CD4-positive, CD25-positive, alpha-beta regulatory T cell (primary cell): ENCODE data around the gene F12. TPM values are rescaled to one million over a fixed set of nuclear protein-coding genes. Genes with fewer than 3 reads are reported as not detected.
"Not testable (repeated sequence)": the region's sequence is repeated elsewhere in the genome, so short reads cannot be mapped to it uniquely, and the experiment has no call there.

Experiments used
- ATAC-seq, 2 donors: fragments of 150-1000 bp; cut with Tn5 transposase; one replicate each; pipeline ENCODE4 v1.10.0; 2021; ENCODE audit warnings: low read depth in 2 of 2, moderate number of reproducible peaks in 2 of 2, moderate library complexity in 1 of 2
- DNase-seq, 3 donors: peaks; one replicate each; pipeline versions ENCODE4 v3.0.0 to v3.0.0-alpha.2; 2012 to 2022; ENCODE audit warnings: mixed read lengths in 1 of 3
- H3K27ac ChIP-seq: one replicate; pipeline ENCODE4 v1.7.0; 2013; ENCODE audit warnings: mild to moderate bottlenecking, low read length; ENCODE audit not compliant: insufficient read depth, poor library complexity, severe bottlenecking
- H3K27me3 ChIP-seq: one replicate; pipeline ENCODE4 v1.7.0; 2013; ENCODE audit warnings: low read length; ENCODE audit not compliant: control insufficient read depth, insufficient read depth
- H3K36me3 ChIP-seq: one replicate; pipeline ENCODE4 v1.7.0; 2013; ENCODE audit warnings: mild to moderate bottlenecking, low read length, moderate library complexity; ENCODE audit not compliant: control insufficient read depth, insufficient read depth
- H3K4me1 ChIP-seq: 2 replicates; pipeline ENCODE4 v1.7.0; 2013; ENCODE audit warnings: mild to moderate bottlenecking, low read length; ENCODE audit not compliant: insufficient read depth, control insufficient read depth, poor library complexity, severe bottlenecking
- H3K4me3 ChIP-seq: one replicate; pipeline ENCODE4 v1.7.0; 2013; ENCODE audit warnings: low read depth, mild to moderate bottlenecking, low read length, moderate library complexity
- H3K9me3 ChIP-seq, 2 experiments: 1 replicate in 1 of 2; 2 replicates in 1 of 2; pipeline ENCODE4 v1.7.0; 2013; ENCODE audit warnings: low read length in 2 of 2, mild to moderate bottlenecking in 1 of 2, moderate library complexity in 1 of 2; ENCODE audit not compliant: control insufficient read depth in 2 of 2
- H3K27ac Mint-ChIP-seq, 3 donors: one replicate each; pipeline ENCODE4 v1.8.0; 2020 to 2022; ENCODE audit warnings: mild to moderate bottlenecking in 3 of 3, mixed read lengths in 3 of 3, moderate library complexity in 2 of 3
- H3K27me3 Mint-ChIP-seq: one replicate; pipeline ENCODE4 v1.8.0; 2022; ENCODE audit warnings: mild to moderate bottlenecking, mixed read lengths
- H3K36me3 Mint-ChIP-seq: one replicate; pipeline ENCODE4 v1.8.0; 2020; ENCODE audit warnings: mixed read lengths
- H3K4me1 Mint-ChIP-seq, 4 donors: one replicate each; pipeline ENCODE4 v1.8.0; 2020 to 2022; ENCODE audit warnings: mixed read lengths in 4 of 4, mild to moderate bottlenecking in 1 of 4
- H3K4me3 Mint-ChIP-seq, 4 donors: one replicate each; pipeline ENCODE4 v1.8.0; 2020 to 2022; ENCODE audit warnings: mild to moderate bottlenecking in 4 of 4, mixed read lengths in 4 of 4, moderate library complexity in 3 of 4
- H3K9me3 Mint-ChIP-seq, 7 donors: one replicate each; pipeline ENCODE4 v1.8.0; 2020 to 2022; ENCODE audit warnings: mixed read lengths in 7 of 7, mild to moderate bottlenecking in 3 of 7, moderate library complexity in 2 of 7
- polyA plus RNA-seq, 4 donors: library from polyadenylated mRNA; unstranded; fragments of 300-500 nt; fragmentation: Illumina TruSeq; gene quantifications; one replicate each; pipeline ENCODE4 v1.2.3, GENCODE V29; 2021
- total RNA-seq: library from RNA; stranded (reverse); gene quantifications from one replicate; pipeline ENCODE4 v1.2.3, GENCODE V29; 2022

Gene F12
- total and polyA plus RNA-seq, 5 donors from 2014 or later: 0.16 to 0.94 (median 0.27) TPM; not detected in 1

DNA sequence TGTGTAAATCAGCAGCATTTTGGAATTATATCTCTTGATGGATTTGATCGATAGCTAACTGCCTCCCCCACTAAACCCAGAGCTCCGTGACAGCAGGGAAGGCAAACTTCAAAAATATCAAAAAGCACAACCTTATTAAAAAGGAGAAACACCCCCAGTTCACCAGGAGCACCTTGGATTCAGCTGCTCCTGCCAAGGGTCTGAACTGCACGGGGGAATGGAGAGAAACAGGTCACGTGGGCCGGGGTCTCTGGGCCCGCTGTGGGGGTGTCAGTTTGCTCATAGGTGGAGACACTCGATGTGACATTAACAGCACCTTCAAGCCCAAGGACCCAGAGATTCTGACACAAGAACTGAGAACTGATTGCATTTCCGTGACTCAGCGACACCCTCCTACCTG is 26.2 kb downstream of the F12 start:
- no peaks in the 10 kb centered on the region for H3K36me3 Mint-ChIP-seq
- Histone ChIP-seq H3K4me3 (no peak overlapping the region), H3K27me3 (no peaks in the 10 kb centered on the region), H3K4me1 (peaks cover 1% of the 10 kb centered on the region), H3K27ac (no peak overlapping the region), H3K36me3 (no peaks in the 10 kb centered on the region), H3K9me3 (no peaks in the 10 kb centered on the region)
- no peak for DNase-seq
- H3K27me3 Mint-ChIP-seq: no peaks in the 10 kb centered on the region
- no peaks in the 10 kb centered on the region for H3K9me3 Mint-ChIP-seq
- H3K27ac Mint-ChIP-seq: no peak overlapping the region
- no peak overlapping the region for H3K4me3 Mint-ChIP-seq
- no peak for ATAC-seq
- peaks cover 0 to 26% (median 5%) of the 10 kb centered on the region in 4 donors for H3K4me1 Mint-ChIP-seq

DNA sequence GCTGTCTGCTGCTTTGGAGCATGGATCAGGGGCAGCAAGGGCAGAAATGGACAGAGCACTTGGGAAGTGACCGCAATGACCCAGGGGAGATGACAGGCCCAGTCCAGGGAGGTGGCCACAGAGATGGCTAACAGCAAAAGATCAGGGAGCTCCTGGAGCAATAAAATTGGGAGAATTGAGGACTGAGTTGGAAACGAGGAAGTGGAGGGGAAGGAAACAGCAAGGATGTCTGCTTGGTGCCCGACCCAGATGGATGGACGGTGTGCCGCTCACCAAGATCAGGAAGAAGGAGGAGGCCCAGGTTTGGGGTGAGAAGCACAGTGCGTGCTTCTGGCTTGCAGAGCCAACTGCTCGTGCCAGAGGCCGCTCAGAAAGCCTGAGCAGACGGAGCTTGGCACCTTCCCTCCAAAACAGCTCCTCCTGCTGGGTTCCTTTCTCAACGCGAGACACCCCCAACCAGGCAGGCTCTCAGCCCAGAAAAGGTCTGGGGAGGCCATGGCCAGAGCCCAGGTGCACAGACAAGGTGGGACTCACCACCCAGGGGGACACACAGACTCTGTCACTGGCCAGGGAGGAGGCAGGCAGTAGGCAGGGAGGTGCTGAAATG is 26.8 kb downstream of the F12 start:
- DNase-seq (peak in 2 of 3 donors; percentile 29 to 62), ATAC-seq (peak in 1 of 2 donors; percentile 29)
- Mint-ChIP-seq H3K27me3 (no peaks in the 10 kb centered on the region), H3K4me3 (no peak overlapping the region), H3K36me3 (no peaks in the 10 kb centered on the region), H3K27ac (peak overlapping the region in 1 of 3 donors; percentile 82), H3K4me1 (peaks cover 0 to 24% (median 4%) of the 10 kb centered on the region in 4 donors), H3K9me3 (no peaks in the 10 kb centered on the region)
- no peaks in the 10 kb centered on the region for H3K27me3 ChIP-seq
- no peaks in the 10 kb centered on the region for H3K4me1 ChIP-seq
- no peaks in the 10 kb centered on the region for H3K9me3 ChIP-seq
- no peaks in the 10 kb centered on the region for H3K36me3 ChIP-seq
- no peak overlapping the region for H3K27ac ChIP-seq
- no peak overlapping the region for H3K4me3 ChIP-seq

DNA sequence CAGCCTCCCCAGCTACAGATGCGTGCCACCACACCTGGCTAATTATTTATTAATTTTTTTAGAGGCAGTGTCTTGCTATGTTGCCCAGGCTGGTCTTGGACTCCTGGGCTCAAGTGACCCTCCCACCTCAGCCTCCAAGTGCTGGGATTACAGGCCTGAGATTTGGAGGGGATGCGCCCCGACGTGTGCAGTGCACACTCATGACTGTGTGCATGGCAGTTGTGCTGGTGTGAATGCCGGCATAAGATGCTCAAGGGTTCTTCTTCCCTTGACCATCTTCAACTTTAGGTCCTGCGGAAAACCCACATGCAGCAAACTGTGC is 28.6 kb downstream of the F12 start:
- DNase-seq: no peak
- H3K4me1 ChIP-seq: peaks cover 3% of the 10 kb centered on the region
- ATAC-seq: no peak
- no peak overlapping the region for H3K4me3 ChIP-seq
- no peak overlapping the region for H3K27ac ChIP-seq
- H3K36me3 ChIP-seq: no peaks in the 10 kb centered on the region
- H3K27ac Mint-ChIP-seq: no peak overlapping the region
- no peaks in the 10 kb centered on the region for H3K27me3 ChIP-seq
- H3K36me3 Mint-ChIP-seq: no peaks in the 10 kb centered on the region
- no peaks in the 10 kb centered on the region for H3K27me3 Mint-ChIP-seq
- H3K9me3 ChIP-seq: no peaks in the 10 kb centered on the region
- H3K4me1 Mint-ChIP-seq: peaks cover 0 to 28% (median 6%) of the 10 kb centered on the region in 4 donors
- no peaks in the 10 kb centered on the region for H3K9me3 Mint-ChIP-seq
- no peak overlapping the region for H3K4me3 Mint-ChIP-seq

DNA sequence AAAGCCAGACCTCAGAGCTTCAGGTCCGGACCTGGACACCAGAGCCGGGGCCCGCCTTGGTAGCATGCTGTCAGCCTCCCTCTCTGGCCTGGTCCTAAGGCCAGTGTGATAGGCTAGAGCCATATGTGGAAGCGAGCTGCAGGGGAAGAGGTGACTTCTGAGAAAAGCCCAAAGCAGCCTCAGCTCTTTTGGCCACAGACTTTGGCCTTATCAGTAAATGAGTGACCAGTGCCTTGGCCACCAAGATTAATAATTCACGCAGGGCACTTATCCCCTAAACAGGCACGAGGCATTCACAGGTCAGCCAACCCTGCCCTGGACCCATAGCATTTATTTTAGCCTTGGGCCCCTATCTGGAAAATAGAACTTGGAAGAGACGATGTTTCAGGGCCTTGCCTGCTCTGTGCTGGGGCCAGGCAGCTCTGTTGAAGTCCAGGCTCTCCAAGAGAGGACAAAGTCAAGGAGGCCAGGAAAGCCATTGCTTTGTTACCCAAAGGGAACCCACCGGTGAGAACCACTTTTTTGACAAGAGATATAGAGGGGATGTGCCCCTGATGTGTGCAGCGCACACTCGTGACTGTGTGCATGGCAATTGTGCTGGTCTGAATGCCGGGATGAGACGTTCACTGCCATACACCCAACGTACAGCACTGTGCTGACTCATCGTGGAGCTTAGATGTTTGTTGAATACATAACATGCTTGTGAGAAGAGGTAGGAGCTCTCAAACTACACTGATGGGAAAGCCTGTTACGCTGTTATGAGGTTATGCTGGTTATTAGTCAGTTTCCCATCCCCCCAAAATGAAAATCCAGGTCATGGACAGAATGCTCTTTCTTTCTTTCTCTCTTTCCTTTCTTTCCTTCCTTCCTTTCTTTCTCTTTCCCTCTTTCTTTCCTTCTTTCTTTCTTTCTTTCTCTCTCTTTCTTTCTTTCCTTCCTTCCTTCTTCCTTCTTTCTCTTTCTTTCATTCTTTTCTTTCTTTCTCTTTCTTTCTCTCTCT is 30.2 kb downstream of the F12 start:
- no peak overlapping the region for H3K27ac ChIP-seq
- no peaks in the 10 kb centered on the region for H3K27me3 ChIP-seq
- Mint-ChIP-seq H3K4me3 (no peak overlapping the region), H3K36me3 (no peaks in the 10 kb centered on the region), H3K27ac (peak overlapping the region; percentile 61 to 83 (median 83)), H3K27me3 (no peaks in the 10 kb centered on the region), H3K9me3 (no peaks in the 10 kb centered on the region), H3K4me1 (peaks cover 0 to 39% (median 7%) of the 10 kb centered on the region in 4 donors)
- no peak overlapping the region for H3K4me3 ChIP-seq
- ATAC-seq (peak; percentile 39 to 45), DNase-seq (peak in 1 of 3 donors; percentile 38)
- H3K4me1 ChIP-seq: peaks cover 6% of the 10 kb centered on the region
- H3K9me3 ChIP-seq: no peaks in the 10 kb centered on the region
- H3K36me3 ChIP-seq: no peaks in the 10 kb centered on the region

DNA sequence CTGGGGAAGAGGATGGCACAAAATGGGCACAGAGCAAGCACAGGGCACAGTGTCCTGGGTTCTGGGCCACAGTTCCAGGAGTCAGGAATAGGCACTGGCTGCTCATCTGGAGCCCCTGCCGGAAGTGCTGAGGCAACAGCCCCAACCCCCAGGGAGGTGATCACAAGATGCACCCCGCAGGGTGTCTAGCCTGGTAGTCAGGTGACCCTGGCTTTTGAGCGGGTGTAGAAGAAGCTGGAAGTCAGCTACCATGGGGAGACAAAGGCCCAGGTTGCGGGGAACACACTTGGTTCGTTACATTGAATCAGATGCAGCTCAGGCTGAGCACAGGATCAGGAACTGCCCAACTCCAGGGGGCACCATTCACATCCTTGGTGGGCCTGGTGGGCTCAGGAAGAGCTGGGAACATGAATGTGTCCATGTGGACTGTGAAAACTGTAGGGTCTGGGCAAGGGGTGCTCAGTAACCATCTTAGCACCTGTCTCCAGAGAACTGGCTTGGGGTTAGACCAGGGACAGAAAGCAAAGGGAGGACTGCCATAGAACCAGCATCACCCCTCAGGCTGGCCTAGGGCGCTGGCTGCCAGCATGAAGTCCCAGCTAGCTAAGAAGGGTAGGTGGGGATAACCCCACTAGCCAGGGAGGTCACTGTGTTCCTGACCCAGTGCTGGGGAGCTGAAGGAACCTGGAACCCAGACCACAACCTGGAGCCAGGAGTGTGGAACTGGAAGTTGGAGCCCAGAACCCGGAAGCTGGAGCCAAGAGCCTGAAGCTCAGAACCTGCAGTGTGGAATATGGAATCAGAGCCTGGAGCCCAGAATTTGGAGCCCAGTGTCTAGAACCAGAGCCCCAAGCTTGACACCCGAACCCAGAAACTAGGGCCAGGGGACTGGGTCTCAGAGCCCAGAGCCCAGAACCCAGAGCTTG is 31.2 kb downstream of the F12 start:
- H3K9me3 ChIP-seq: no peaks in the 10 kb centered on the region
- H3K36me3 ChIP-seq: no peaks in the 10 kb centered on the region
- no peaks in the 10 kb centered on the region for H3K9me3 Mint-ChIP-seq
- DNase-seq (no peak), ATAC-seq (no peak)
- H3K4me3 Mint-ChIP-seq: no peak overlapping the region
- H3K36me3 Mint-ChIP-seq: no peaks in the 10 kb centered on the region
- no peaks in the 10 kb centered on the region for H3K27me3 Mint-ChIP-seq
- peaks cover 0 to 47% (median 9%) of the 10 kb centered on the region in 4 donors for H3K4me1 Mint-ChIP-seq
- peak overlapping the region in 1 of 3 donors; percentile 84 for H3K27ac Mint-ChIP-seq
- H3K27me3 ChIP-seq: no peaks in the 10 kb centered on the region
- peaks cover 17% of the 10 kb centered on the region for H3K4me1 ChIP-seq
- no peak overlapping the region for H3K27ac ChIP-seq
- H3K4me3 ChIP-seq: no peak overlapping the region

DNA sequence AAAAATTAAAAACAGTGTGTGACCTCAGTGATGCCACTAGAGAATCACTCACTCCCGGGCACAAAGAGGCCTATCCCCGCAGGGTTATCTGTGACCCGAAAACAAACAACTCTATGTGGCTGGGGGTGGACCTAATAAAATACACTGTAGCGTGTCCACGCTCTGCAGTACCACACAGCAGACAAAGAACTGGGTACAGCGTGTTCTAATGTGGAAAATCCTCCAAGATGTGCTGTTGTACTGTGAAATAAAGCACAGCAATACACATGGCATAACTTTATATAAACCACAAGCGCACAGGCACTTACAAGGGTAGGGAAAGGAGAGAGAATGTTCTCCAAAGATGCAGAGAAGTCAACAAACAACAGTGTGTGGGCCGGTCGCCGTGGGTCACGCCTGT is 33.3 kb downstream of the F12 start:
- no peaks in the 10 kb centered on the region for H3K9me3 ChIP-seq
- Mint-ChIP-seq H3K27me3 (no peaks in the 10 kb centered on the region), H3K9me3 (no peaks in the 10 kb centered on the region), H3K27ac (peak overlapping the region in 2 of 3 donors; percentile 75 to 85), H3K36me3 (no peaks in the 10 kb centered on the region), H3K4me1 (peaks cover 5 to 59% (median 18%) of the 10 kb centered on the region in 4 donors), H3K4me3 (no peak overlapping the region)
- H3K36me3 ChIP-seq: peaks cover 9% of the 10 kb centered on the region
- no peak overlapping the region for H3K4me3 ChIP-seq
- no peak for DNase-seq
- H3K27ac ChIP-seq: no peak overlapping the region
- ATAC-seq: no peak
- H3K4me1 ChIP-seq: peaks cover 37% of the 10 kb centered on the region
- no peaks in the 10 kb centered on the region for H3K27me3 ChIP-seq

DNA sequence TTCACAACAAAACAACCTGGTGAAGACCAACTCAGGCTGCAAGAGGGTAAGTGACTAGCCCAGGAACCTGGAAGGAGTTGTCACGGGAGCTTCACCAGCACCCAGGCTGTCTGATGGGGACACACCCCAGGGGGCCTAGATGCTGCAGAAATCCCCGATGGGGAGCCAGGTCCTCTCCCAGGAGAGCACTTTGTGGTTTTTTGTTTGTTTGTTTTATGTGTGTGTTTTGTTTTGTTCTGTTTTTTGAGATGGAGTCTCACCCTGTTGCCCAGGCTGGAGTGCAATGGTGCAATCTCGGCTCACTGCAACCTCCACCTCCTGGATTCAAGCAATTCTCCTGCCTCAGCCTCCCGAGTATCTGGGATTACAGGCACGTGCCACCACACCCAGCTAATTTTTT is 33.8 kb downstream of the F12 start:
- not testable (repeated sequence) for H3K27ac ChIP-seq, H3K9me3 ChIP-seq, DNase-seq, H3K4me3 Mint-ChIP-seq, H3K27me3 ChIP-seq, ATAC-seq, H3K36me3 Mint-ChIP-seq, H3K9me3 Mint-ChIP-seq, H3K27me3 Mint-ChIP-seq, H3K36me3 ChIP-seq, H3K4me3 ChIP-seq
- Mint-ChIP-seq H3K27ac (peak overlapping the region; percentile 75 to 92 (median 85)), H3K4me1 (peaks cover 5 to 61% (median 18%) of the 10 kb centered on the region in 4 donors)
- peaks cover 41% of the 10 kb centered on the region for H3K4me1 ChIP-seq
